ENCODE measurements around the gene USP20.

The USP20 gene

GRCh38 chr9:129929496-129930125 is 94.4 kb downstream of the USP20 start:
- no peak for DNase-seq

GRCh38 chr9:129930743-129931142 is 95.5 kb downstream of the USP20 start:
- no peak for DNase-seq

All from eye (tissue), 1 donor.